Transverse colon (tissue), 4 donors: ENCODE results near the gene FNBP1. TPM values are rescaled to one million over a fixed set of nuclear protein-coding genes. Genes with fewer than 3 reads are reported as not detected.

ENCODE experiments used
- DNase-seq: peaks from one replicate; pipeline ENCODE4 v3.0.0-alpha.2; 2019
- H3K27ac ChIP-seq, 4 donors: fragments of 200-600 bp; sonication (generic); 2 replicates each; pipeline ENCODE4 v1.5.1; 2016 to 2018; ENCODE audit warnings: inconsistent platforms in 4 of 4
- H3K27me3 ChIP-seq: fragments of 200-600 bp; sonication (generic); 2 replicates; pipeline ENCODE4 v1.5.1; 2017; ENCODE audit warnings: inconsistent platforms
- H3K36me3 ChIP-seq, 4 donors: fragments of 200-600 bp; sonication (generic); 2 replicates each; pipeline ENCODE4 v1.5.1; 2017 to 2019; ENCODE audit warnings: inconsistent platforms in 4 of 4
- H3K4me1 ChIP-seq, 4 donors: fragments of 200-600 bp; sonication (generic); 2 replicates each; pipeline ENCODE4 v1.5.1; 2017 to 2020; ENCODE audit warnings: inconsistent platforms in 4 of 4
- H3K4me3 ChIP-seq, 4 donors: fragments of 200-600 bp; sonication (generic); 1 replicate in 1 of 4; 2 replicates in 3 of 4; pipeline versions ENCODE4 v1.5.1 to v1.6.1; 2017 to 2019; ENCODE audit warnings: inconsistent platforms in 4 of 4
- H3K9me3 ChIP-seq, 2 donors: fragments of 200-600 bp; sonication (generic); 2 replicates each; pipeline ENCODE4 v1.5.1; 2017 to 2019; ENCODE audit warnings: inconsistent platforms in 2 of 2
- EP300 ChIP-seq: sonication (generic); formaldehyde crosslinking; IDR thresholded peaks from one replicate; pipeline ENCODE4 v1.6.1; 2017; ENCODE audit warnings: antibody characterized with exemption, low read depth
- POLR2A ChIP-seq: fragments of 450-650 bp; IDR thresholded peaks from one replicate; pipeline ENCODE4 v1.6.1; 2016; ENCODE audit warnings: antibody characterized with exemption, mild to moderate bottlenecking, moderate library complexity
- POLR2AphosphoS5 ChIP-seq, 3 donors: sonication (generic); formaldehyde crosslinking; IDR thresholded peaks; one replicate each; pipeline ENCODE4 v1.6.1; 2016; ENCODE audit warnings: antibody characterized with exemption in 3 of 3
- WGBS, 2 donors: methylation state at CpG; one replicate each; pipeline ENCODE4 v1.1.5; 2018; ENCODE audit warnings: low coverage in 1 of 2; 5-methylcytosine and 5-hydroxymethylcytosine counted together
- in situ Hi-C, 4 donors: fragments of 200-750 bp; cut with MboI; loops; one replicate each; pipeline versions ENCODE4 v1.15.0 to v1.15.1; 2017; ENCODE audit warnings: low sequenced_read_pairs in 3 of 4, low pct_ligation_motif_present in 1 of 4, low pct_unique_long_range_greater_than_20kb in 1 of 4
- intact Hi-C: fragments of 100-400 bp; cut with DNase I; formaldehyde crosslinking; loops from one replicate; pipeline ENCODE4 v1.15.1; 2023; ENCODE audit warnings: low total_unique reads
- total RNA-seq, 4 donors: library from RNA; depleted of rRNA; stranded (reverse); fragments of >200 nt; gene quantifications; one replicate each; pipeline ENCODE4 v1.1.0, GENCODE V29; 2016
- TF ChIP-seq, protein P1 (sequence below), 5 experiments: fragments of 200-600 bp in 3 of 5; fragments of 450-650 bp in 2 of 5; sonication (generic) in 3 of 5; IDR thresholded peaks; 1 replicate in 2 of 5; 2 replicates in 3 of 5; pipeline ENCODE4 v1.5.1; 2016 to 2017; ENCODE audit warnings: antibody characterized with exemption in 5 of 5, inconsistent platforms in 3 of 5, mild to moderate bottlenecking in 2 of 5, moderate library complexity in 1 of 5

Gene FNBP1
- total RNA-seq, 4 donors from 2014 or later: 38.5 to 114 (median 62.9) TPM

DNA sequence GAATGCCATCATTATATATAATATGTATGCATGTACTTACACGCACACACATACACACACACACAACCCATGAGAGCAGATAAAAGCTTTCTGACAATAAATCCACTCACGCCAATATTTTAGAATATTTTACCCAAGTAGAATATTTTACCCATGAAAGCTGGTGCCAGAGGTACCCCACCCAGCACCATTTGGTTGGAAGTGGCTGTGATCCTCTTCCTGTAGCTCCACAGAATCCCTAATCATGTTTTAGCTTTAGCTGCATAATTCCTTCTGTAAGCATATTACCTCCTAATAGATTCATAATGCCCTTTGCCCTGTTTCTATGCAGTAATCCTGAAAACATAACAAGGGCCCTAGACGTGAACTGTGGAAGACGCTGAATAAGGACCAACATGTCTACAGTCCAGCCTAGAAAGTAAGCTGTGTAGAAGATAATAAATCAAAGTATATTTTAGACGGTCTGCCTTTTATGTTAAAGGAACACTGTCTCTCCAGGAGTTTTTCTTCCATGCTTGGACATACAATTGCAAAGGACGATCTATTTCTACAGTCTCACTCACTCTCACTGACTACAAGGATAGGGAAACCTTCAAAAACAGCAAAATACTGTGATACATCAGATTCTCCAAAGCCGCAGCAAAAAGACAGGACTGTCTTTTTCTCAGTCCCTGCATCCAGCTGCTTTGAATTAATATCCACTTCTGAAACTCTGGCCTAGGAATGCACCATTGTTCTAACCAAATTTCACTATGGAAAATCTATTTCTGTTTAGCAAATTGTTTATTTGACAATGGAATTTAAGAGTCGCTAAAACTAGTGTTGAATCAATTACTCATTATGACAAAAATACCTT is 109.6 kb downstream of the FNBP1 start:
- in situ Hi-C loops: no loop called here
- intact Hi-C loops: no loop called here
- H3K27ac ChIP-seq: peak overlapping the region; percentile 72 to 82 (median 74)

DNA sequence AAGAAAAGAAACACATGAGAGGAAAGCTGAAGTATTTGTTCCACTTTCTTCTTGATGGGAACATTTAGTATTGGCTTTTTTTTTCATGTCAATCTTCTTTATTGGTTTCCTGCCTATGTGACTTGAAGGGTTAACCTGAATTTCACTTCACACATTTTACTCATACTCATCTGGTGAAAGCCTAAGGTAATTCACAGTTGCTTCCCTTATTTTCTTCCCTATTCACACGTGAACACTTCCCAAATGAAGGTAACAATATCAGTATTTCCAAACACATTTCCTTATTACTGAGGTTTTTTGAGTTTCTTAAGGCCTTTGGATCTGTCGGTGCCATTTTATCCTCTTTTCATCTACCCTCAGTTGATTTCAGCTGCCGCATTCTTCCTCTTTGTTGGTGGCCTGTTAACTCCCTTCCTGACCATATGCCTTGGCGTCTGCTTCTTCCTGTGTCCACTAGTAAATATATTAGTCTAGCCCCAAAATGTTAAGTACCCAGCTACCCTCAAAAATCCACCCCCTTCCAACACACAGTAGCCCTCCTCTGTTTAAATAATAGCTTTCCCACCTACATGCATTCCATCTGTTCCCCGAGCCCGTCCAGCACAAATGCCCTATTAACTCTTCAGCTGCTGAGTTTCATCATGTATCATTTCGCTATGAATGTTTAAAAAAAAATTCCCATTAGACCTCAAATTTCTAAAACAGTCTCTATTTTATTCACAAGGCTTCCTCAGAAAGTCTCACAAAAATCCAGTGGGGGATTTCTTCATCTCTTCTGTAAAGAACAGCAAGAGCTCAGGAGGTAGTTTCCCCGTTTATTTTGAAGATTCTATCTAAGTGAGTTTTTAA is 110.5 kb downstream of the FNBP1 start:
- no peak for DNase-seq
- in situ Hi-C loops: no loop called here
- peaks cover 18 to 47% (median 23%) of the 10 kb centered on the region in 4 donors for H3K4me1 ChIP-seq

More for the DNA sequence above, 109.6 kb downstream of the FNBP1 start:
- Histone ChIP-seq H3K9me3 (no peaks in the 10 kb centered on the region), H3K27me3 (no peaks in the 10 kb centered on the region), H3K36me3 (peaks cover 0 to 5% (median 0%) of the 10 kb centered on the region in 4 donors), H3K4me3 (no peak overlapping the region), H3K4me1 (peaks cover 18 to 55% (median 23%) of the 10 kb centered on the region in 4 donors)
- TF ChIP-seq EP300: no peak
- no peak for TF ChIP-seq POLR2AphosphoS5 (IDR thresholded peaks at IDR 0.05)
- TF ChIP-seq, protein P1, sequence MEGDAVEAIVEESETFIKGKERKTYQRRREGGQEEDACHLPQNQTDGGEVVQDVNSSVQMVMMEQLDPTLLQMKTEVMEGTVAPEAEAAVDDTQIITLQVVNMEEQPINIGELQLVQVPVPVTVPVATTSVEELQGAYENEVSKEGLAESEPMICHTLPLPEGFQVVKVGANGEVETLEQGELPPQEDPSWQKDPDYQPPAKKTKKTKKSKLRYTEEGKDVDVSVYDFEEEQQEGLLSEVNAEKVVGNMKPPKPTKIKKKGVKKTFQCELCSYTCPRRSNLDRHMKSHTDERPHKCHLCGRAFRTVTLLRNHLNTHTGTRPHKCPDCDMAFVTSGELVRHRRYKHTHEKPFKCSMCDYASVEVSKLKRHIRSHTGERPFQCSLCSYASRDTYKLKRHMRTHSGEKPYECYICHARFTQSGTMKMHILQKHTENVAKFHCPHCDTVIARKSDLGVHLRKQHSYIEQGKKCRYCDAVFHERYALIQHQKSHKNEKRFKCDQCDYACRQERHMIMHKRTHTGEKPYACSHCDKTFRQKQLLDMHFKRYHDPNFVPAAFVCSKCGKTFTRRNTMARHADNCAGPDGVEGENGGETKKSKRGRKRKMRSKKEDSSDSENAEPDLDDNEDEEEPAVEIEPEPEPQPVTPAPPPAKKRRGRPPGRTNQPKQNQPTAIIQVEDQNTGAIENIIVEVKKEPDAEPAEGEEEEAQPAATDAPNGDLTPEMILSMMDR (IDR thresholded peaks at IDR 0.05): no peak
- TF ChIP-seq POLR2A: no peak
- DNase-seq: no peak
- WGBS, 2 donors: 57 to 79% methylated on average over 6 to 8 of the region's 8 CpGs

DNA sequence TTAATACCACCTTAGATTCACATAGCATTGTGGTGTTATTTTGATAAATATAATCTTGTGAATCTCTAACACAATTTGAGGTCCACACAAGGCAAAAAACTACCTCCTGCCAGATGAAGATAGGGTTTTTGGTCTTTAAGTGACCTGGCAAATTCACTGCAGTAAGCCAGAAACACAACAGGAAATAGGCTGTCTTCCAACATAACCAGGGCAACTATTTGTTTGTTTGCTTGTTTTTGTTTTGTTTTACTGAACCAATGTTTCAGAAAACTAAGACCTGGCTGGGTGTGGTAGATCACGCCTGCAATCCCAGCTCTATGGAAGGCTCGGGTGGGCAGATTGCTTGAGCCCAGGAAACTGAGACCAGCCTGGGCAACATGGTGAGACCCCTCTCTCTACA is 112.2 kb downstream of the FNBP1 start:
- H3K9me3 ChIP-seq: no peaks in the 10 kb centered on the region
- peaks cover 0 to 24% (median 9%) of the 10 kb centered on the region in 4 donors for H3K36me3 ChIP-seq
- intact Hi-C loops: no loop called here
- DNase-seq: no peak
- in situ Hi-C loops: no loop called here
- TF ChIP-seq POLR2A: no peak
- TF ChIP-seq POLR2AphosphoS5 (IDR thresholded peaks at IDR 0.05): no peak
- TF ChIP-seq, protein P1 (IDR thresholded peaks at IDR 0.05): no peak
- no peak for TF ChIP-seq EP300
- H3K4me1 ChIP-seq: peaks cover 18 to 45% (median 23%) of the 10 kb centered on the region in 4 donors
- no peak overlapping the region for H3K4me3 ChIP-seq
- 83% methylated on average over 2 of the region's 2 CpGs; no CpG with 5 or more reads in 1 of the 2 donors for WGBS, 2 donors
- peak overlapping the region in 2 of 4 donors; percentile 32 to 35 for H3K27ac ChIP-seq
- no peaks in the 10 kb centered on the region for H3K27me3 ChIP-seq

More for the DNA sequence above, 110.5 kb downstream of the FNBP1 start:
- TF ChIP-seq POLR2A (no peak), EP300 (no peak), POLR2AphosphoS5 (IDR thresholded peaks at IDR 0.05) (no peak)
- TF ChIP-seq, protein P1 (IDR thresholded peaks at IDR 0.05): no peak
- WGBS, 2 donors: 45 to 54% methylated on average over 8 of the region's 8 CpGs
- H3K27me3 ChIP-seq: no peaks in the 10 kb centered on the region
- intact Hi-C loops: no loop called here
- H3K9me3 ChIP-seq: no peaks in the 10 kb centered on the region
- peak overlapping the region; percentile 72 to 82 (median 74) for H3K27ac ChIP-seq
- peak overlapping the region in 1 of 4 donors; percentile 4 for H3K4me3 ChIP-seq
- peaks cover 0 to 8% (median 0%) of the 10 kb centered on the region in 4 donors for H3K36me3 ChIP-seq
